ENCODE measurements around the gene FMNL2.

FMNL2 gene

GRCh38 chr2:152613235-152613634 is 278.3 kb downstream of the FMNL2 start:
- CTCF ChIA-PET = interaction anchor here (0.9 to 1.0 kb wide), 2 partner anchors 23 to 422 kb away, joined by 3 to 4 read pairs; no protein-coding TSS in a partner anchor

GRCh38 chr2:152615177-152615576 is 280.2 kb downstream of the FMNL2 start:
- H3K27ac ChIP-seq = no peak overlapping the region
- no peak for DNase-seq (ENCODE audit: low spot score)
- TF ChIP-seq CTCF (conservative IDR thresholded peaks at IDR 0.05; ENCODE audit: low read depth) = no peak
- POLR2A ChIA-PET (ENCODE audit: low non-redundant PET) = no interaction called here
- CTCF ChIA-PET = interaction anchor here (0.5 to 0.7 kb wide), 2 partner anchors 17 to 344 kb away, joined by 3 read pairs; no protein-coding TSS in a partner anchor

More at GRCh38 chr2:152613235-152613634, 278.3 kb downstream of the FMNL2 start:
- no peak overlapping the region for H3K27ac ChIP-seq
- no peak for DNase-seq (ENCODE audit: low spot score)
- POLR2A ChIA-PET (ENCODE audit: low non-redundant PET) = no interaction called here
- TF ChIP-seq CTCF (conservative IDR thresholded peaks at IDR 0.05; ENCODE audit: low read depth) = no peak

- POLR2A ChIA-PET (ENCODE audit: low non-redundant PET) = no interaction called here
- CTCF ChIA-PET = interaction anchor here (1.3 kb wide), 1 partner anchor 19 kb away, joined by 4 read pairs; no protein-coding TSS in a partner anchor
- DNase-seq (ENCODE audit: low spot score) = no peak
- H3K27ac ChIP-seq = no peak overlapping the region
- no peak for TF ChIP-seq CTCF (conservative IDR thresholded peaks at IDR 0.05; ENCODE audit: low read depth)
These were observed 282.6 kb downstream of the FMNL2 start for GRCh38 chr2:152617456-152618192.

- DNase-seq (ENCODE audit: low spot score) = no peak
- POLR2A ChIA-PET (ENCODE audit: low non-redundant PET) = no interaction called here
- CTCF ChIA-PET = interaction anchor here (1.3 kb wide), 1 partner anchor 18 kb away, joined by 4 read pairs; no protein-coding TSS in a partner anchor
- no peak overlapping the region for H3K27ac ChIP-seq
- TF ChIP-seq CTCF (conservative IDR thresholded peaks at IDR 0.05; ENCODE audit: low read depth) = no peak
These were observed 283.2 kb downstream of the FMNL2 start for GRCh38 chr2:152618193-152618564.

GRCh38 chr2:152620208-152620607 is 285.2 kb downstream of the FMNL2 start:
- no peak for DNase-seq (ENCODE audit: low spot score)
- POLR2A ChIA-PET (ENCODE audit: low non-redundant PET) = no interaction called here
- TF ChIP-seq CTCF (conservative IDR thresholded peaks at IDR 0.05; ENCODE audit: low read depth) = no peak
- no peak overlapping the region for H3K27ac ChIP-seq
- CTCF ChIA-PET = interaction anchor here (0.6 kb wide), 1 partner anchor 496 kb away, joined by 3 read pairs; no protein-coding TSS in a partner anchor

GRCh38 chr2:152620985-152621384 is 286.0 kb downstream of the FMNL2 start:
- ChIA-PET CTCF (no interaction called here), POLR2A (ENCODE audit: low non-redundant PET) (no interaction called here)
- H3K27ac ChIP-seq = no peak overlapping the region
- TF ChIP-seq CTCF (conservative IDR thresholded peaks at IDR 0.05; ENCODE audit: low read depth) = no peak
- DNase-seq (ENCODE audit: low spot score) = no peak
